ENCODE measurements around the gene ACAD11. TPM values are rescaled to one million over a fixed set of nuclear protein-coding genes. Genes with fewer than 3 reads are reported as not detected.

Gene ACAD11
- total RNA-seq, 1 experiment from 2014 or later: 12.6 TPM

DNA sequence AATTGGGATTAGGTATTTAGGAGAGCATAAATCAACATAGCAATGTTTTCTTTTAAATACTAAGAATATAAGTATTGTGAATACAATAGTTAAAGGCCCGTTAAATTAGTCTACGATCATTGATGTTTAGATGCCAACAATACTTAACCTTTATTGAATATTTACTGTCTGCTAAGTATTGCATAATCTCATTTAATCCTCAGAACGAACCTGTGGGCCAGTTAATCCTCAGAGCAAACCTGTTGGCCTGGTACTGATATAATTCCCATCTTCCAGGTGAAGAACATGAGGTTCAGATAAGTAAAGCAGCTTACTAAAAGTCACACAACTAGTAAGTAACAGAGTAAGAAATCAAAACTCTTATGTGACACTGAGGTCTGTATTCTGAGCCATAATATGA lies 119.9 kb downstream of the ACAD11 start:
- Histone ChIP-seq H3K4me1 (ENCODE audit: control insufficient read depth in 1 of 2, insufficient read depth in 2 of 2, low read length in 2 of 2) (peaks cover 10 to 15% of the 10 kb centered on the region in 2 experiments), H2AFZ (ENCODE audit: low read depth, low read length, poor library complexity, severe bottlenecking) (no peak overlapping the region), H3K36me3 (ENCODE audit: control insufficient read depth in 1 of 2, insufficient read depth in 2 of 2, low read length in 2 of 2) (peaks cover 0 to 2% of the 10 kb centered on the region in 2 experiments; a peak in 1 of 4 replicates), H3K9me2 (ENCODE audit: insufficient read depth) (no peaks in the 10 kb centered on the region), H3K4me2 (ENCODE audit: low read length) (no peak overlapping the region), H3K27me3 (ENCODE audit: insufficient read depth, low read length) (no peaks in the 10 kb centered on the region), H3K4me3 (replicated peaks in 1 of 2; ENCODE audit: low read depth in 1 of 2, low read length in 2 of 2) (no peak overlapping the region), H3K9ac (ENCODE audit: low read length) (no peak overlapping the region), H3K27ac (ENCODE audit: low read depth, low read length) (no peak overlapping the region), H4K20me1 (ENCODE audit: insufficient read depth) (no peaks in the 10 kb centered on the region), H3K79me2 (ENCODE audit: insufficient read depth, low read length) (no peaks in the 10 kb centered on the region), H3K9me3 (ENCODE audit: control insufficient read depth in 1 of 2, insufficient read depth in 1 of 2, low read depth in 1 of 2, low read length in 2 of 2) (no peaks in the 10 kb centered on the region)
- POLR2A ChIA-PET: no interaction called here
- TF ChIP-seq CEBPB (IDR thresholded peaks at IDR 0.05; ENCODE audit: low read depth): no peak
- TF ChIP-seq, protein P1, sequence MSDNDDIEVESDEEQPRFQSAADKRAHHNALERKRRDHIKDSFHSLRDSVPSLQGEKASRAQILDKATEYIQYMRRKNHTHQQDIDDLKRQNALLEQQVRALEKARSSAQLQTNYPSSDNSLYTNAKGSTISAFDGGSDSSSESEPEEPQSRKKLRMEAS (IDR thresholded peaks at IDR 0.05): no peak
- TF ChIP-seq, protein P2, sequence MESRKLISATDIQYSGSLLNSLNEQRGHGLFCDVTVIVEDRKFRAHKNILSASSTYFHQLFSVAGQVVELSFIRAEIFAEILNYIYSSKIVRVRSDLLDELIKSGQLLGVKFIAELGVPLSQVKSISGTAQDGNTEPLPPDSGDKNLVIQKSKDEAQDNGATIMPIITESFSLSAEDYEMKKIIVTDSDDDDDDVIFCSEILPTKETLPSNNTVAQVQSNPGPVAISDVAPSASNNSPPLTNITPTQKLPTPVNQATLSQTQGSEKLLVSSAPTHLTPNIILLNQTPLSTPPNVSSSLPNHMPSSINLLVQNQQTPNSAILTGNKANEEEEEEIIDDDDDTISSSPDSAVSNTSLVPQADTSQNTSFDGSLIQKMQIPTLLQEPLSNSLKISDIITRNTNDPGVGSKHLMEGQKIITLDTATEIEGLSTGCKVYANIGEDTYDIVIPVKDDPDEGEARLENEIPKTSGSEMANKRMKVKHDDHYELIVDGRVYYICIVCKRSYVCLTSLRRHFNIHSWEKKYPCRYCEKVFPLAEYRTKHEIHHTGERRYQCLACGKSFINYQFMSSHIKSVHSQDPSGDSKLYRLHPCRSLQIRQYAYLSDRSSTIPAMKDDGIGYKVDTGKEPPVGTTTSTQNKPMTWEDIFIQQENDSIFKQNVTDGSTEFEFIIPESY (IDR thresholded peaks at IDR 0.05; ENCODE audit: extremely low read depth, insufficient replicate concordance, low read length): no peak
- TF ChIP-seq FOSL1 (IDR thresholded peaks at IDR 0.05; ENCODE audit: low read depth): no peak
- CTCF ChIA-PET: no interaction called here
- no peak for DNase-seq (ENCODE audit: low read depth, low spot score)
- no TSS peak for BruUV-seq (replicated peaks)
- RAD21 ChIA-PET (ENCODE audit: low non-redundant PET in 1 of 2, low total read pairs in 2 of 2, uncharacterized antibody in 2 of 2, unreplicated experiment in 2 of 2): no interaction called here
- intact Hi-C loops (cut with micrococcal nuclease): loop anchor here (10.0 kb wide), 1 partner anchor 845 kb away; no protein-coding TSS in a partner anchor
- no peak for ATAC-seq

- H3K27me3 ChIP-seq (ENCODE audit: insufficient read depth, low read length): no peaks in the 10 kb centered on the region
- H3K27ac ChIP-seq (ENCODE audit: low read depth, low read length): no peak overlapping the region
- no peak overlapping the region for H3K9ac ChIP-seq (ENCODE audit: low read length)
- ChIA-PET POLR2A (no interaction called here), RAD21 (ENCODE audit: low non-redundant PET in 1 of 2, low total read pairs in 2 of 2, uncharacterized antibody in 2 of 2, unreplicated experiment in 2 of 2) (no interaction called here), CTCF (interaction anchor here (1.3 kb wide), 1 partner anchor 8 kb away, joined by 3 read pairs; no protein-coding TSS in a partner anchor)
- DNase-seq (ENCODE audit: low read depth, low spot score) (no peak), ATAC-seq (no peak)
- H3K9me3 ChIP-seq (ENCODE audit: control insufficient read depth in 1 of 2, insufficient read depth in 1 of 2, low read depth in 1 of 2, low read length in 2 of 2): no peaks in the 10 kb centered on the region
- H3K79me2 ChIP-seq (ENCODE audit: insufficient read depth, low read length): no peaks in the 10 kb centered on the region
- no peaks in the 10 kb centered on the region for H4K20me1 ChIP-seq (ENCODE audit: insufficient read depth)
- peaks cover 0 to 2% of the 10 kb centered on the region in 2 experiments; a peak in 1 of 4 replicates for H3K36me3 ChIP-seq (ENCODE audit: control insufficient read depth in 1 of 2, insufficient read depth in 2 of 2, low read length in 2 of 2)
- no peak overlapping the region for H2AFZ ChIP-seq (ENCODE audit: low read depth, low read length, poor library complexity, severe bottlenecking)
- H3K9me2 ChIP-seq (ENCODE audit: insufficient read depth): no peaks in the 10 kb centered on the region
- TF ChIP-seq YY1 (IDR thresholded peaks at IDR 0.05; ENCODE audit: extremely low read depth, insufficient replicate concordance, low read depth, low read length): no peak
- no peak for TF ChIP-seq SP1 (IDR thresholded peaks at IDR 0.05; ENCODE audit: low read depth)
- no peak for TF ChIP-seq CEBPB (IDR thresholded peaks at IDR 0.05; ENCODE audit: low read depth)
- no peak for TF ChIP-seq ATF3 (IDR thresholded peaks at IDR 0.05)
- TF ChIP-seq POLR2A (IDR thresholded peaks at IDR 0.05; ENCODE audit: borderline replicate concordance, extremely low read depth, insufficient read depth, insufficient read length): no peak
- no peak for TF ChIP-seq TCF7L2 (IDR thresholded peaks at IDR 0.05; ENCODE audit: borderline replicate concordance, extremely low read depth, insufficient read depth, insufficient read length)
- TF ChIP-seq, protein P2 (IDR thresholded peaks at IDR 0.05; ENCODE audit: extremely low read depth, insufficient replicate concordance, low read length): no peak
- TF ChIP-seq EGR1 (IDR thresholded peaks at IDR 0.05; ENCODE audit: low read depth): no peak
- no peak for TF ChIP-seq EZH2 (IDR thresholded peaks at IDR 0.05)
- no peak for TF ChIP-seq ZNF274 (IDR thresholded peaks at IDR 0.05; ENCODE audit: low read depth, low read length)
- TF ChIP-seq JUND (IDR thresholded peaks at IDR 0.05): no peak
- TF ChIP-seq, protein P1 (IDR thresholded peaks at IDR 0.05): no peak
- no peak for TF ChIP-seq CBX3 (IDR thresholded peaks at IDR 0.05; ENCODE audit: low read depth)
- TF ChIP-seq ELF1 (IDR thresholded peaks at IDR 0.05; ENCODE audit: borderline replicate concordance, low read depth): no peak
- no peak for TF ChIP-seq SIN3A (IDR thresholded peaks at IDR 0.05; ENCODE audit: low read depth)
- TF ChIP-seq RAD21 (IDR thresholded peaks at IDR 0.05; ENCODE audit: low read depth): no peak
- H3K4me1 ChIP-seq (ENCODE audit: control insufficient read depth in 1 of 2, insufficient read depth in 2 of 2, low read length in 2 of 2): peaks cover 7 to 10% of the 10 kb centered on the region in 2 experiments
- H3K4me2 ChIP-seq (ENCODE audit: low read length): no peak overlapping the region
- no TSS peak for BruUV-seq (replicated peaks)
- no peak overlapping the region for H3K4me3 ChIP-seq (replicated peaks in 1 of 2; ENCODE audit: low read depth in 1 of 2, low read length in 2 of 2)
- intact Hi-C loops (cut with micrococcal nuclease): no loop called here
Measured at GRCh38 chr3:132538072-132538471, 121.5 kb downstream of the ACAD11 start.

All from HCT116 (cell line).